Mucosa of gallbladder (tissue), 1 donor: ENCODE results near the gene SYNE1. TPM values are rescaled to one million over a fixed set of nuclear protein-coding genes. Genes with fewer than 3 reads are reported as not detected.

Experiments used
- DNase-seq: peaks from one replicate; pipeline ENCODE4 v3.0.0-alpha.2; 2020; ENCODE audit warnings: low spot score
- total RNA-seq: library from RNA; stranded (reverse); gene quantifications from one replicate; pipeline ENCODE4 v1.2.1, GENCODE V29; 2021
- donor health status: DM: no; HTN: no; CAD: no.

Gene SYNE1
- total RNA-seq, 1 donor from 2014 or later, result 65.6 TPM

GRCh38 chr6:152277826-152278329 lies 359.3 kb downstream of the SYNE1 start:
- no peak for DNase-seq

- no peak for DNase-seq
Observed at GRCh38 chr6:152273638-152274037, 363.5 kb downstream of the SYNE1 start.

- DNase-seq, result no peak
Observed at GRCh38 chr6:152273002-152273401, 364.2 kb downstream of the SYNE1 start.

GRCh38 chr6:152272486-152272885 lies 364.7 kb downstream of the SYNE1 start:
- no peak for DNase-seq

- no peak for DNase-seq
Observed at GRCh38 chr6:152271776-152272464, 365.2 kb downstream of the SYNE1 start.

- DNase-seq, result no peak
Observed at GRCh38 chr6:152270301-152270925, 366.7 kb downstream of the SYNE1 start.

GRCh38 chr6:152268846-152269442 lies 368.2 kb downstream of the SYNE1 start:
- DNase-seq, result no peak

GRCh38 chr6:152267967-152268845 lies 369.0 kb downstream of the SYNE1 start:
- no peak for DNase-seq

- DNase-seq, result no peak
Observed at GRCh38 chr6:152265651-152266050, 371.5 kb downstream of the SYNE1 start.

- no peak for DNase-seq
Observed at GRCh38 chr6:152263582-152263981, 373.6 kb downstream of the SYNE1 start.

GRCh38 chr6:152261179-152261578 lies 376.0 kb downstream of the SYNE1 start:
- DNase-seq, result no peak

GRCh38 chr6:152259234-152259633 lies 377.9 kb downstream of the SYNE1 start:
- no peak for DNase-seq

GRCh38 chr6:152257581-152257980 lies 379.6 kb downstream of the SYNE1 start:
- DNase-seq, result no peak

- no peak for DNase-seq
Observed at GRCh38 chr6:152250127-152250526, 387.0 kb downstream of the SYNE1 start.

GRCh38 chr6:152248980-152249379 lies 388.2 kb downstream of the SYNE1 start:
- no peak for DNase-seq

- DNase-seq, result no peak
Observed at GRCh38 chr6:152246554-152247337, 390.4 kb downstream of the SYNE1 start.

- DNase-seq, result no peak
Observed at GRCh38 chr6:152244998-152245630, 392.0 kb downstream of the SYNE1 start.

- no peak for DNase-seq
Observed at GRCh38 chr6:152241013-152241766, 396.0 kb downstream of the SYNE1 start.

GRCh38 chr6:152240436-152240835 lies 396.7 kb downstream of the SYNE1 start:
- DNase-seq, result no peak
